Left lung (tissue), 10 donors: ENCODE results near the gene ADPRHL1. TPM values are rescaled to one million over a fixed set of nuclear protein-coding genes. Genes with fewer than 3 reads are reported as not detected.

Source experiments
- ATAC-seq: fragments of 200-7000 bp; cut with Tn5 transposase; one replicate; pipeline ENCODE4 v1.9.1; 2020; ENCODE audit warnings: moderate library complexity
- DNase-seq, 4 donors: peaks; one replicate each; pipeline ENCODE4 v3.0.0-alpha.2; 2013 to 2020
- H3K27ac ChIP-seq, 2 donors: fragments of 200-600 bp; sonication (generic) in 1 of 2; one replicate each; pipeline versions ENCODE4 v1.5.0 to v1.8.0; 2020 to 2021
- H3K27me3 ChIP-seq, 2 donors: fragments of 200-600 bp; sonication (generic) in 1 of 2; one replicate each; pipeline versions ENCODE4 v1.5.0 to v1.8.0; 2020 to 2021
- H3K36me3 ChIP-seq, 2 donors: fragments of 200-600 bp; sonication (generic) in 1 of 2; one replicate each; pipeline versions ENCODE4 v1.5.0 to v1.8.0; 2020 to 2021
- H3K4me1 ChIP-seq, 2 donors: fragments of 200-600 bp; one replicate each; pipeline ENCODE4 v1.8.0; 2021
- H3K4me3 ChIP-seq, 2 donors: fragments of 200-600 bp; sonication (generic) in 1 of 2; one replicate each; pipeline versions ENCODE4 v1.5.0 to v1.8.0; 2020 to 2021; ENCODE audit warnings: mild to moderate bottlenecking in 1 of 2
- H3K9me3 ChIP-seq, 2 donors: fragments of 200-600 bp; sonication (generic) in 1 of 2; one replicate each; pipeline versions ENCODE4 v1.5.0 to v1.8.0; 2020 to 2021
- intact Hi-C, 2 donors: fragments of 100-400 bp; cut with DNase I; formaldehyde crosslinking; loops; one replicate each; pipeline versions ENCODE4 v1.11.2 to v1.14.2; 2022
- polyA plus RNA-seq, 6 donors: library from polyadenylated mRNA; unstranded; fragments of 120-200 nt; gene quantifications; one replicate each; pipeline ENCODE4 v1.2.1, GENCODE V29; 2013; ENCODE audit not compliant: insufficient read length in 6 of 6
- total RNA-seq, 2 donors: library from RNA; stranded (reverse); fragmentation: NEBNext Ultra II Directional; extraction: Animal tissue kit (Norgen Biotek cat#: 25700); gene quantifications; one replicate each; pipeline ENCODE4 v1.2.1, GENCODE V29; 2021
- TF ChIP-seq, protein P1 (sequence below), 2 donors: fragments of 200-600 bp; sonication (generic) in 1 of 2; IDR thresholded peaks; one replicate each; pipeline versions ENCODE4 v1.5.0 to v1.8.0; 2021; ENCODE audit warnings: antibody characterized with exemption in 2 of 2
- donor health status: DM: no; HTN: yes; CAD: no.
- donor health status: DM: no; HTN: no; CAD: no.

Gene ADPRHL1
- total and polyA plus RNA-seq, 8 donors = 0.66 to 2.3 (median 1.5) TPM

DNA sequence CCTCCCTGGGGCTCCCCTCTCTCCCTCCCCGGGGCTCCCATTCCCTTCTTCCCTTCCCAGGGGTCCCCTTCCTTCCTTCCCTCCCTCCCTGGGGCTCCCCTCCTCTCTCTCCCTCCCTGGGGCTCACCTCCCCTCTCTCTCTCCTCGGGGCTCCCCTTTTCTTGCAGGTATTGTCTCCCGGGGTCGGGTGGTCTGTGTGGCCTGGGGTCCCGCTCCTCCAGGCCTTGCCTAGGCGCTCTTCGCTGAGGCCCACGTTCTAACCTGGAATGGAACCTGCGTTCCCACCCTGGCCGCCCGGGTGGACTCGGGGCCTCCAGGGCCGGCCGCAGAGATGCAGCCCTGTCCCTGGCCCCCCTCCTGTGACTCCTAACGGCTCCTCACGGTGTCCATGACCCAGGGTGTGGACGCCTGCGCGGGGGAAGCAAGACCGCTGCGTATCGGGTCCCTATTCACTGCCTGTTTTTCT, 38.2 kb upstream of the ADPRHL1 start:
- no peaks in the 10 kb centered on the region for H3K27me3 ChIP-seq
- intact Hi-C loops = no loop called here
- H3K27ac ChIP-seq = peak overlapping the region; percentile 81 to 89
- peaks cover 26 to 65% of the 10 kb centered on the region in 2 donors for H3K4me1 ChIP-seq
- ATAC-seq = peak; percentile 2
- H3K9me3 ChIP-seq = no peaks in the 10 kb centered on the region
- peak in 3 of 4 donors; percentile 11 to 88 (median 19) for DNase-seq
- TF ChIP-seq, protein P1, sequence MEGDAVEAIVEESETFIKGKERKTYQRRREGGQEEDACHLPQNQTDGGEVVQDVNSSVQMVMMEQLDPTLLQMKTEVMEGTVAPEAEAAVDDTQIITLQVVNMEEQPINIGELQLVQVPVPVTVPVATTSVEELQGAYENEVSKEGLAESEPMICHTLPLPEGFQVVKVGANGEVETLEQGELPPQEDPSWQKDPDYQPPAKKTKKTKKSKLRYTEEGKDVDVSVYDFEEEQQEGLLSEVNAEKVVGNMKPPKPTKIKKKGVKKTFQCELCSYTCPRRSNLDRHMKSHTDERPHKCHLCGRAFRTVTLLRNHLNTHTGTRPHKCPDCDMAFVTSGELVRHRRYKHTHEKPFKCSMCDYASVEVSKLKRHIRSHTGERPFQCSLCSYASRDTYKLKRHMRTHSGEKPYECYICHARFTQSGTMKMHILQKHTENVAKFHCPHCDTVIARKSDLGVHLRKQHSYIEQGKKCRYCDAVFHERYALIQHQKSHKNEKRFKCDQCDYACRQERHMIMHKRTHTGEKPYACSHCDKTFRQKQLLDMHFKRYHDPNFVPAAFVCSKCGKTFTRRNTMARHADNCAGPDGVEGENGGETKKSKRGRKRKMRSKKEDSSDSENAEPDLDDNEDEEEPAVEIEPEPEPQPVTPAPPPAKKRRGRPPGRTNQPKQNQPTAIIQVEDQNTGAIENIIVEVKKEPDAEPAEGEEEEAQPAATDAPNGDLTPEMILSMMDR (IDR thresholded peaks at IDR 0.05) = no peak
- H3K4me3 ChIP-seq = peak overlapping the region; percentile 82 to 88
- H3K36me3 ChIP-seq = peaks cover 4 to 19% of the 10 kb centered on the region in 2 donors

DNA sequence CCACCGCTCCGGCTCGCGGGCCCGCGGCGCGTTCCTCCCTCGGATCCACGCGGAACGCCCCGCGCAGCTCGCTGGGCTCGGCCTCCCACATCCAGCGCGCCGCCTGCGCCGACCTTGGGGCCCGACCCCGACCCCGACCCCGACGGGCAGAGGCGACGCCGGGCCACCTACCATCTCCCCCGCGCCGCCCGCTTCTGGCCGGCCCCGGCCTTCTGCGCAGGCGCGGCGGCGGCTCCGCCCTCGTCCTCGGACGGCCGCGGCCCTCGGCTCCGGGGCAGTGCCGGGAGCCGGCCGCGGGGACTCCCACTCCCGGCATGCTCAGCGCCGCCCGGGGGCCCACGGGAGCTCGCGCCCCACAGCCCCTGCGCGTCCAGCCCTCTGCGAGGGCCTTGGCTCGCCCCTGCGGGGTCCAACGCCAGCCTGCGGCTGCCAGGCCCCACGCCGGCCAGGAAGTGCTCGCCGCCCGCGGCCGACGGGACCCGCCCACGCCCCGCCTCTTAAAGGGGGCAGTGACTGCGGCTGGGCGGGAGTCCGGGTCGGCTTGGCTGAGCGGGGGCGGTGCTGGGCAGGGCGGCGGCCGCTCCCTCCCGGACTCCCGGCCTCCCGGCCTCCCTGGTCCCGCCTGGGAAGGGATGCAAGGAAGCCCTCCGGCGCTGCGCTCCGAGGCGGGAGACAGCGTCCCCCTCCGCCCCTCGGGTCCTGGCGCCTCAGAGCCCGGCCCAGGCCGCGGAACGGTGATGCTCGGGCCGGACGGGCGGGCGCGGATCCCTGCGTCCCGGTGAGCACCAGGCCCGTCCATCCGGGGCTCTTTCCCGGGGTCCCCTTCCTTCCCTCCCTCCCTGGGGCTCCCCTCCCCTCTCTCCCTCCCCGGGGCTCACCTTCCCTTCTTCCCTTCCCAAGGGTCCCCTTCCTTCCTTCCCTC, 37.5 kb upstream of the ADPRHL1 start, which contains the start of gene DCUN1D2:
Gene DCUN1D2, minus strand, starts transcription at position 216 of the 922 bp plus-strand sequence. Its CDS starts 42 bp downstream, at position 174.
- Histone ChIP-seq H3K9me3 (no peaks in the 10 kb centered on the region), H3K4me3 (peak within 1 kb of the TSS; percentile 82 to 88), H3K4me1 (peaks cover 26 to 59% of the 10 kb centered on the region in 2 donors), H3K27ac (peak within 1 kb of the TSS; percentile 81 to 89), H3K27me3 (no peaks in the 10 kb centered on the region), H3K36me3 (peaks cover 4 to 12% of the 10 kb centered on the region in 2 donors)
- peak; percentile 91 for ATAC-seq
- DNase-seq = peak; percentile 92 to 99 (median 96)
- TF ChIP-seq, protein P1 (IDR thresholded peaks at IDR 0.05) = no peak
- intact Hi-C loops = no loop called here

DNA sequence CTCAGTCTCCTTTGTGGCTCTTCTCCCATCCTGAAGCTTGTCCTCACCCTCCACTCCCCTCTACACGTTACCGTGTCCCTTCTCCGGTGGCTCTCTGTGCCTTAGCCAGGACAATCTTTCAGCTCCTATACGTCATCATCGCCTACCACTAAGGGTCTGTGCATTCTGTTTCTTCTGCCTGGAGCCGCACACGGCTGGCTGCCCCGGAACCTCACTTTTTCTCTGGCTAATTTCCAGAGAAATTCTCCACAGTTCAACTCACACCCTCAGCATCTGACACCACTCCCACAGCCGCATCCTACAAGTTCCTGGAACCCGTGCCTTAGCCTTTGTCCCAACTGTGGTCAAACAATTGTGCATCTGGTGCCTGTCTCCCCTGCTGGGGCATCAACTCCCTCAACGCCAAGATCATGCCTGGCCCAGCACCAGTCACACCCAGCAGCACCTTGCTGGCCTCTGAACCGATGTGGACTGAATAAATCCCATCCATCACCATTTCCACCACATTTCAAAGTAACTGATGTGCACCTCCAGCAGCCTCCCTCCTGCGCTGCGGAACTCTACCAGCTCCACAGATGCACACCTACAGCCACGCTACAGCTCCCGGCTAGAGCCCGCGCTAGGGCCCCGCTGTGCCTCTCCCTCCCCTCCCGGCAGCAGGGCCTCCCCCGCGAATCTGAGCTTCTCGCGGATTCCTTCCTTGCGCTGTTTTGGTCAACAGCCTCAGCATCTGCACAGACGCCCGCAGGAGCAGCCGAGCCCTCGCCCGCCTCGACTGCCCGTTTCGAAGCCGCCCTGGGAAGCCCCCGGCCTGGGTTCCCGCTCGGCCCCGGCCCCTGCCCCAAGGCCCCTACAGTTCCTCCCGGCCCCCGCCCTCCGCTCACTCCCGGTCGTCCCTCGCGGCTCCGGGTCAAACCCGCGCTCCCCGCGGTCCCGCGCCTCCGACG, 36.5 kb upstream of the ADPRHL1 start:
- peak overlapping the region; percentile 82 to 88 for H3K4me3 ChIP-seq
- H3K36me3 ChIP-seq = peaks cover 0 to 2% of the 10 kb centered on the region in 2 donors
- peak overlapping the region; percentile 81 to 89 for H3K27ac ChIP-seq
- DNase-seq (peak in 3 of 4 donors; percentile 15 to 49 (median 20)), ATAC-seq (peak; percentile 7)
- H3K9me3 ChIP-seq = no peaks in the 10 kb centered on the region
- intact Hi-C loops = no loop called here
- TF ChIP-seq, protein P1 (IDR thresholded peaks at IDR 0.05) = no peak
- H3K27me3 ChIP-seq = no peaks in the 10 kb centered on the region
- H3K4me1 ChIP-seq = peaks cover 26 to 59% of the 10 kb centered on the region in 2 donors

DNA sequence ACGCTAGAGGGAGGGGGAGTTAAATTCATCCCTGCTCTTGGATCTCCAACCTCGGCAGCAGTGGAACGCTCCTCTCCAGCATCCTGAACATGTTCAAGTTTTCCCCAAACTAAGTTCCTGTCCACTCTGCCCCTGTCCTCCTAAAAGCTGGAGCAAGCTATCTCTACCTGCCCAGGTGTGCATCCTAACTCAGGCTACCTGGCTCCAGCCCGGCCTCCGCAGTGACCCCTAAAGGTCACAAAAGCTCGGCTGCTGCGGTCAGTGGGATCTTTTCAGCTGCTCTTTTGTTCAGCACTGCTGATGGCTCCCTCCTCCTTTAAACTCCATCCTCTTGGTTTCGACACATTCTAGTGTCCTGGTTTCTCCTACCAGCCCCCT, 35.9 kb upstream of the ADPRHL1 start:
- Histone ChIP-seq H3K4me3 (peak overlapping the region in 1 of 2 donors; percentile 82), H3K27me3 (no peaks in the 10 kb centered on the region), H3K4me1 (peaks cover 26 to 52% of the 10 kb centered on the region in 2 donors), H3K9me3 (no peaks in the 10 kb centered on the region), H3K36me3 (no peaks in the 10 kb centered on the region), H3K27ac (no peak overlapping the region)
- peak in 1 of 4 donors; percentile 73 for DNase-seq
- TF ChIP-seq, protein P1 (IDR thresholded peaks at IDR 0.05) = no peak
- intact Hi-C loops = no loop called here
- ATAC-seq = no peak
